HG03139 (cell line): ENCODE data around the gene OR13C4.
"Not testable (repeated sequence)": the region's sequence is repeated elsewhere in the genome, so short reads cannot be mapped to it uniquely, and the experiment has no call there.

Source experiments
- ATAC-seq: cut with Tn5 transposase; IDR thresholded peaks from one replicate; pipeline ENCODE4 v1.9.1; 2021; ENCODE audit not compliant: unreplicated experiment

Gene OR13C4

DNA sequence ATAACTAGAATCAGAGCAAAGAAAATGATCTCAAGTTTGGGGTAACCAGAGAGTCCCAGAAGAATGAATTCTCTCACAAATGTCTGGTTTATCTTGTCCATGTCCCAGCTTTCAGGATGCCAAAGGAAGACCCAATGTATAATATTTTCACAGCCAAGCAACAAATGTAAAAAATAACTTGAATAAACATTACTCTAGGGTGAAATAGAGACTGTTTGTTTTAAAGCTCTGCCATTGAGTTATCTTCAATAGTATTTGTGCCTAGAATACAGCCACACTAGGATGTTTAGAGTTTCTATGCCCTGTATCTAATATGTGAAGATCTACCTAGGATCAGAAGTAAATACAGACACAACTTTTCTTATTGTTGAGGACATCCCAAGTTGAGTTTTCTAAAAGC, at the start of gene OR13C4:
OR13C4 (minus strand) TSS at position 101 of the 400 bp plus-strand sequence; CDS start at position 101, 0 bp downstream.
- ATAC-seq, result no peak

DNA sequence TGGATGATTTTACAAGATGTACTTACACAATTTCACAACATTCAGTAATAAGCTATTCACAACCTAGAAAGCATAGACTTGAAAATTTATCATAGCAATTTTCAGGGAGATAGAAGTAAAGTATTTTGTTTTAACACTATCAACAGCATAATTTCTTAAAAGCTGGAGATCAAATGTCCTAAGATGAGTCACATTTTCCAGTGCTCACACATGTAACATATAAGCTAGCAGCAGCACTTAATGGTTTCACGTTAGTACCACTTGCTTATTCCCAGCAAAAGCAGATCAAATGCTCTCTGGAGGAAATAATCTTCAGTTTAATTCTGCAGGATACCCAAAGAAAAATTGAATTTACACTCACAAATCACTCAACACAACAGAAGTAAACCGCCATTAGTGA, 48.4 kb upstream of the OR13C4 start:
- ATAC-seq, result no peak

DNA sequence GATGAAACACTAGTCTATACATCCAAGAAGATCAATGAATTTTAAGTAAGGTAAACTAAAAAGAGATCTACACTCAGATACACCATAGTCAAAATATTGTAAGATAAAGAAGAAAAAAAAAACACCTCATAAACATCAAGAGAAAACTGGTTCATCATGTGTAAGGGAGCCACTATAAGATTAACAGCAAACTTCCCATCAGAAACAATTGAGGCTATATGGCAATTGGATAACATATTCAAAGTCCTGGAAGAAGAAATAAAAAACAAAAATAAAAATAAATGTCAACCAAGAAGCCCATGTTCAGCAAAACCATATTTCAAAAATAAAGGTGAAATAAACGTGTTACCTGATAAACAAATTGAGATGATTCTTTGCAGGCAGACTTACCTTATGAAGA, 45.6 kb upstream of the OR13C4 start:
- ATAC-seq, result no peak

DNA sequence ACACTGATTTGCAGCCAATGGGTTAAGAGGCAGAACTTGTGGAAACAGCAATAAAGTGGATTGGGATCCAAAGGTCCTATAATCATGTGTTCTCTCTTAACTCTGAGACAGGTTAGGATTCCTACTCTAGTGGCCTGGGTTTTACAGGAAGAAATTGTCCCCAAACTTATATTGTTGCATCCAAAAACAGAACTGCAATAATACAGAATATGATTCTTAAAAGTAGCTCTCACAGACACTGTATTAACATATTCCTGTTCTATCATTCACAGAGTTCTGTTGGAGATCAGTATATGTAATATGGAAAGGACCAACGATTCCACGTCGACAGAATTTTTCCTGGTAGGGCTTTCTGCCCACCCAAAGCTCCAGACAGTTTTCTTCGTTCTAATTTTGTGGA, 41.9 kb upstream of the OR13C4 start, which contains the start of gene OR13C8:
OR13C8 (plus strand) TSS at position 301 of the 400 bp plus-strand sequence; CDS start at position 301, 0 bp downstream.
- no peak for ATAC-seq

DNA sequence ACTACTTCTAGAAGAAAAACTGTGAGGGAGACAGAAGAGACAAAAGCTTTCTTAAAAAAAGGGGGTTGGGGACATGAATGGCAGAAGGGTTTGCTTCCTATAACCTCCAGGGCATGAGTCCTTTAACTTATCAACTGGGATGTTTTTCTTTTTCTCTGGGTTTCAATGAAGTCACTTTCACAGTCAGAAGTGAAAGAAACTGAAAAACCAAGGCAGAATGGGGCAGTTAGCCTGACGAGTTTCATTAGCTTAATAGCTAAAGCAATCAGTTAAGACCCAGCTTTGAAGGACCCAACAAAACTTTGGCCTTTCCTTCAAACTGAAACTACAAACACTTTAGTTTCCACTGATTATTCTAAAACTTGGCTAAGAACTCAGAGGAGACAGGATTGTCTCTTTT, 37.3 kb upstream of the OR13C4 start:
- ATAC-seq, result no peak

DNA sequence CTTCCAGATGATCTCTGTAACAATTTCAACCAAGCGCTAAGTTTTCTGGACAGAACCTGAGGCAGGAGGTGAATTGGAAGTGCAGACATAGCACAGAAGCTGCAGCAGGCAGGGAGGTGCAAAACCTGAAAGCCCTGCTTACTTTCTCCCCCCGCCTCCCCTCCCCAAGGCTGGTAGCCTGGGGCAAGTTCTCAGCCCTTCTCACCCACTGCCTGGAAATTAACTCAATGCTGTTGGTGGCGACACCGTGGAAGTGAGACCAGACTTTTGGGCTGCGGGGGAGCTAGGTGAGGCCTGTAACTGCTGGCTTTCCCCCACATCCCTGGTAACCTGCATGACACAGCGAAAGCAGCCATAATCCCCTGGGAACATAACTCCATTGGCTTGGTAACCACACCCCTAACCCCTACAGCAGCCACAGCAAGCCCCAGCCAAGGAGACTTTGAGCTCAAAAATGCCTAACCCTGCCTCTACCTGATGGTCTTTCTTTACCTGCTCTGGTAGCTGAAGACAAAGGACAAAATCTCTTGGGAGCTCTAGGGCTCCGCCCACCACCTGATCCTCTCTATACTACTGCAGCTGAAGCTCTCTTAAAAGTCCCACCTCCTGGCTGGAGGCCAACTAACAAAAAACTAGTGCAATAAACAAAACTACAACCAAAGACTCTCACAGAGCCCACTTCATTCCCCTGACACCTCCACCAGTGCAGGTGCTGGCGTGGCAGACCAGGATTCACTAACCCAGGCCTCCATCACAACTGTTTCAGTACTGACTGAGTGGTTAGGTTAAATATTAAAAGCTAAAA, 30.0 kb upstream of the OR13C4 start:
- ATAC-seq, result no peak

DNA sequence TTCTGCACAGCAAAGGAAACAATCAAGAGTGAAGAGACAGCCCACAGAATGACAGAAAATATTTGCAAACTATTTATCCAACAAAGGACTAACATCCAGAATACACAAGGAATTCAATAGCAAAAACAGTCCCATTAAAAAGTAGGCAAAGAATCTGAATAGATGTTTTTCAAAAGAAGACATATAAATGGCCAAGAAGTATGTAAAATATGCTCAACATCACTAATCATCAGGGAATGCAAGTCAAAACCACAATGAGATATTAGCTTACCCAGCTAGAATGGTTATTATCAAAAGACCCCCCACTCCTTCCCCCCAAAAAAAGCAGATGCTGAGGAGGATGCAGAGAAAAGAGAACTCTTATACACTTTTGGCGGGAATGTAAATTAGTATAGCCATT, 28.5 kb upstream of the OR13C4 start:
- no peak for ATAC-seq

DNA sequence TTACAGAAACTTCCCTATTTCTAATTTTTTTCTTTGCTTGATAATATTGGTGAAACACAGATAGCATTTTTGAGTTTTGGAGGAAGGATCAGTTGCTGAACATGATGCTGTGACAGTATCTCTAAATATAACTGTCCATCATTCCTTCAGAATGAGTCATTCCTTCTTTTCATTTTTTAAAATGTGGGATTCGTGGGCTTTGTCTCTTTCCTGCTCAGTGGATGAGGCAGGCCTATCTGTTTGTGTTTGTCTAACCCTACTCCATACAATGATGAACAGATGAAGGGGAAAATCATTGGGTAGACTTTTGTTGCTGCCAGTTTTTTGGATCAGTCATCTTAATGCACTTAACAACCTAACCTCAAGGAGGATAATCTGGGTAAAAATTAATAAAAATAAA, 26.3 kb upstream of the OR13C4 start:
- no peak for ATAC-seq

DNA sequence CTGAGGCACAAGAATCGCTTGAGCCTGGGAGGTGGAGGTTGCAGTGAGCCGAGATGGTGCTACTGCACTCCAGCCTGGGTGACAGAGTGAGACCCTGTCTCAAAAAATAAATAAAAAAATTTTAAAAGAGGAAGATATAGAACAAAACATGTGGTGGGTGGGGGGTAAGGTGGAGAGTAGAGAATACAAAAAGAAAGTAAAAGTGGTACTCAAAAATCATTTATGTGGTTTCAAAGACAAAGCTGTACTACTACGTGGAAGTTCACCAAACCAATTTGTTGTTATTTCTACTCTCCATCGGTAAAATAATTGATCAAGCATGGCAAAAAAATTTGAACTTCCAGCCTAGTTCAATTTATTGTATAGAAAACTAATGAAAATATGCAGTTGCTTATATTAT, 17.6 kb upstream of the OR13C4 start:
- ATAC-seq, result no peak

DNA sequence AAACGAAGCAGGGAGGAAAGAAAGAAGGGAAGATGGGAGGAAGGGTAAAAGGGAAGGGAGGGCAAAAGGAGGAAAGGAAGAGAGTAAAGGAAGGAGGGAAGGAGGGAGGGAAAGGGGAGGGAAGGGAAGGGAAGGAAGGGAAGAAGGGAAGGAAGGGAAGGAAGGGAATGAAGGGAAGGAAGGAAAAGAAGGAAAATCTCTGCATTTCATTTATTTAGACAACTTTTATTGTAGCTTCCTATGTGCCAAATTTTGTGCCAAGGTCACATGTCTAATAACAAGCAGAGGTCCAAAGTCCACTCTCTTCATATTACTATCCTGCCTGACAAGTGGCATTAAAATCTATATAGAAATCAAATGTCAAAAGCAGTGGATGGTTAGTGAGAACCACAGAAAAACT, 12.3 kb upstream of the OR13C4 start:
- ATAC-seq, result no peak

DNA sequence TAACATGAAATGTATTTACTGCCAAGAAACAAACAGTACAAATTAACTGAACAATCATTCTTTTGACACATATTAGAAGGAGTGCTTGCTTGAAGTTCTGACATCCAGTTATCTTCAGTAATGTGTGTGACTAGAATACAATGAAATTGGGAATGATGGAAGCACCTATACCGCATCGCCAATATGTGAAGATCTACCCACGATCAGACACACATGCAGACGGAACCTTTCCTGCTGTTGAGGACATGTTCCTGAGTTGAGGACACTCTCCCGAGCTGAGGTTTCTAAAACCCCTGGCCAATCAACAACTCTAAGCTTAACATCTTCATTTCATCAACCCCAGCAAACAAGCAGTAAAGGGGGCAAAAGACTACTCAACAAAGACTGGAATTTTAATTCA, 9.7 kb upstream of the OR13C4 start, which contains the start of gene OR13C3:
OR13C3 (minus strand) TSS at position 101 of the 400 bp plus-strand sequence. CDS start 133 bp downstream, outside the sequence.
- ATAC-seq, result no peak

DNA sequence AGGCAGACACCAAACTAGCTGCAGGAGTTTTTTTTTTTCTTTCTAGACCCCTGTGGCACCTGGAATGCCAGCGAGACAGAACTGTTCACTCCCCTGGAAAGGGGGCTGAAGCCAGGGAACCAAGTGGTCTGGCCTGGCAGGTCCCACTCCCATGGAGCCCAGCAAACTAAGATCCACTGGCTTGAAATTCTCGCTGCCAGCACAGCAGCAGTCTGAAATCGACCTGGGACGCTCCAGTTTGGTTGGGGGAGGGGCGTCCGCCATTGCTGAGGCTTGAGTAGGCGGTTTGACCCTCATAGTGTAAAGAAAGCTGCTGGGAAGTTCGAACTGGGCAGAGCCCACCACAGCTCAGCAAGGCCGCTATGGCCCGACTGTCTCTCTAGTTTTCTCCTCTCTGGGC, 6.8 kb downstream of the OR13C4 start:
- ATAC-seq, result not testable (repeated sequence)

DNA sequence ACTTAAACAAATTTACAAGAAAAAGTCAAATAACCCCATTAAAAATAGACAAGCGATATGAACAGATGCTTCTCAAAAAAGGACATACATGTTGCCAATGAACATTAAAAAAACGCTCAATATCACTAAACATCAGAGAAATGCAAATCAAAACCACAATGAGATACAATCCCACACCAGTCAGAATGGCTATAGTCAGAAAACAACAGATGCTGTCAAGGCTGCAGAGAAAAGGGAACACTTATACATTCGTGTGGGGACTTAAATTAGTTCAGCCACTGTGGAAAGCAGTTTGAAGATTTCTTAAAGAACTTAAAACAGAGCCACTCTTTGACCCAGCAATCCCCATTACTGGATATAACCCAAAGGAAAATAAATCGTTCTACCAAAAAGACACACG, 12.1 kb downstream of the OR13C4 start:
- no peak for ATAC-seq

DNA sequence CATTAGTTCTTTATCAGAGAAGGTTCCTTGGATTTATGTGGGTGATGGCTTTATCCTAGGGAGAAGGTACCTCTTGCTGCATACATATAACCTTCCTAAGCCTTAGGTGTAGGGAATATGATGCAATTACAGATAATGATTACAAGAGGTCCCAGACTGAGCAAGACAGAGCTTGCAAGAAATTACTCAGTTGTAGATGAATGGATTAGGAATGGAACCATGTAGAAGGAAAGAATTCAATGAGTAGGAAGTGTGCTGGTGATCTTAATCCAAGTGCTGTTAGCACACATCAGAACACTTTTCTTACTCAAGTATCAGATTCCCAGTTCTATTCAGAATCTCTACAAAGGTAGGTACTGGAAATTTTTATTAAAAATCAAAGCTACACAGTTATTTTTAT, 20.4 kb downstream of the OR13C4 start:
- no peak for ATAC-seq

DNA sequence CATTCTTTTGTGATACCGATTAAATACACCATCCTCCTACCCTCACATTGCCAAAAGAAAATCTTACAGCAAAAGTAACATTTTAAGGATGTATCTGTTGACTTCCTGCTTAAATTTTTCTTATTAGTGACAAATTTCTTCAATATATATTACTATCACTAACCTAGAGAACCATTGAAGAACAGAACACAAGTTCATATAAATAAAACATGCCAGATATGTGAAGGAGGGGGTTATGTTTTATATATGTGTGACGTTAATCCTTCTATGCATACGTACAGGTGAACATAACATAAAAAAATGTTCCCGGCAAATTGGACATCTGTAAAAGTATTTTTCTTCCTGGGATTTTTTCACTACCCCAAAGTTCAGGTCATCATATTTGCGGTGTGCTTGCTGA, 23.0 kb downstream of the OR13C4 start, which contains the start of gene OR13F1:
OR13F1 (plus strand) TSS at position 301 of the 400 bp plus-strand sequence; CDS start at position 301, 0 bp downstream.
- no peak for ATAC-seq

DNA sequence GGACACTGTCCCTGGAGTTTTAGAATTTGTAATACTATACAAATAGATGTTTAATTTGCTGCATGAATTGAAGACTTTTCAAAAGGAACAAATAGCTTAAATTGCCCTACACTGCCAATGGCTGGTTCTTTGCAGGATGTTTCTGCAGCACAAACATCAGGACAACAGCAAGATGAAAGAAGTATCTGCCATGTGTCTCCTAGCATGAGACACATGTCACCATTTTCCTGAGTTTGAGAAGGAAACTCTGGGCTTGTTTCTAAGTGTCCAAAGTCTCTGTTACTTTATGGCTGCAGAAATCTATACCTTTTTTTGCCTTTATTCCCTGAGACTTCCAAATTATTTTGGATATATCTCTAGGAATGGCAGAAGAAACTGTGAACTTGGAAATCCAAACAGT, 23.6 kb downstream of the OR13C4 start:
- no peak for ATAC-seq

DNA sequence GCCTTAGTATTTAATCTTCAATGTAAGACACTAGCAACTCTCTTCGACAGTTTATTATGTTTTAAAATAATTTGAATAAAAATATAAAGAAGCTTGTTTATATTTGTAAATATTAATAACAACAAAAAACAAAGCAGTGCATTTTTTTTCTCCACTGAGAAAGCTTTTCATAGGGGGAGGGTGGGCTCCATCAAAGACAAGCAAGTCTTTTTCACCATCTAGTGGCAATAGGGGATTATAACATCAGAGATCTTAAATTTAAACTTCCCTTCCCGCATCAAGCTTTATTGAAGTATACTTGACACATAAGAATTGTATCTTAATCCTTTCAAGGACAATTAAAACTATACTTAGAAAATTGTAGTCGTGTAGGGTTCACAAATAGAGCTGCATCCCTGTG, 32.2 kb downstream of the OR13C4 start:
- no peak for ATAC-seq

DNA sequence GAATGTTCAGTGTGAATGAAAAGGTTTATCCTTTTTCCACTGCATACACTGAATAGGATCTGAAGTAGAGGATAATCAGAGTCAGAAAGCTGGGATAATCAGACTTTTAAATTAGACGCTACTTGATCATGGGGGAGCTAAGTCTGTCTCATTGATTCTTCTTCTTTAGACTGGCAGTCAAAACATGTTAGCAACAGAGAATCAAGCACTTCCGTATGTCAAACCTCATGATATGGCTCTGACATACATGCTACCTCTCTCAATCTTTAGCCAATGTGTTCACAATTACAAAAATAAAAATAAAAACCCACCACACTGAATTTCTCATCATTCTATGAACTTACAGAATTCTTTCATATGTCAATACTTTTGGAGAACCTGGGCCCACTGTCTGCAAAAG, 42.0 kb downstream of the OR13C4 start:
- ATAC-seq, result no peak

DNA sequence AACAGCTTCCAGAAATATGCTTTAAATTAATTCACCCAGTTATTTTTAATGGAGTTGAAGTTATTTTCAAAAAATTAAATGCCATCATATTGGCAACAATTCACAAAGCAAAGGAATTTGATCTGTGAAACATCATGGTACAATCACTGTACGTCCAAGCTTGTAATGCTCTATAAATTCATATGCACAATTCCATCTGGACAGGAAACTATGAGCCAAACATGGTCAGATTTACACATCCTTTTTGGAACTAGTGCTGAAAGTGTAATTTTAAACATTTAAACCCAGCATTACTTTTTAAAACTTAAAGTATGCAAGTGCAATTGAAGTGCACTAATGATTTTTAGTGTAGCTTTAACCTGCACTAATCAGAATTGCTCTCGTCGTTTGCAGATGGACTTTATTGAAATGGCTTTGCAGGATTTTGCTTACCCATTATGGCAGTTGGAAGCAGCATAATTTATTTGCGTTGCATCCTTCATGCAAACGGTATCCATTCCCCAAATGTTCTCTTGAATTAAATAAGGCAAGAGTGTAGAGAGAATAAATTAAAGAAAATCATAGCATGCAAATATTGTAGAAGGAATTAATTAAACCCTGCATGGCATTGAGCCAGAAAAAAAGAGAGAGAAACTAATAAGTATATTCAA, 44.0 kb downstream of the OR13C4 start:
- ATAC-seq, result no peak
